GM23248 (cell line): Measurements from ENCODE around the gene AK9. TPM values are rescaled to one million over a fixed set of nuclear protein-coding genes. Genes with fewer than 3 reads are reported as not detected.

Source experiments
- DNase-seq: peaks from one replicate; pipeline ENCODE4 v3.0.0-alpha.2; 2015
- H2AFZ ChIP-seq: fragments of 200-600 bp; sonication (generic); 2 replicates; pipeline ENCODE4 v1.6.1; 2016; ENCODE audit warnings: antibody characterized with exemption
- H3F3A ChIP-seq: fragments of 200-600 bp; sonication (generic); 2 replicates; pipeline ENCODE4 v1.6.1; 2016; ENCODE audit warnings: mild to moderate bottlenecking, antibody characterized with exemption, mixed run types; ENCODE audit not compliant: insufficient read depth
- H3K27ac ChIP-seq: fragments of 200-600 bp; sonication (generic); 2 replicates; pipeline ENCODE4 v1.5.1; 2016; ENCODE audit warnings: mild to moderate bottlenecking
- H3K27me3 ChIP-seq: fragments of 200-600 bp; sonication (generic); replicated peaks from 2 replicates; pipeline ENCODE4 v1.6.1; 2016; ENCODE audit warnings: mild to moderate bottlenecking; ENCODE audit not compliant: insufficient read depth
- H3K36me3 ChIP-seq: fragments of 200-600 bp; sonication (generic); 2 replicates; pipeline ENCODE4 v1.6.1; 2016; ENCODE audit warnings: low read depth, mild to moderate bottlenecking
- H3K4me1 ChIP-seq: fragments of 200-600 bp; sonication (generic); 2 replicates; pipeline ENCODE4 v1.6.1; 2016; ENCODE audit warnings: mild to moderate bottlenecking; ENCODE audit not compliant: insufficient read depth
- H3K4me2 ChIP-seq: fragments of 200-600 bp; sonication (generic); one replicate; pipeline ENCODE4 v1.6.1; 2016; ENCODE audit warnings: mild to moderate bottlenecking; ENCODE audit not compliant: unreplicated experiment
- H3K4me3 ChIP-seq: fragments of 200-600 bp; sonication (generic); 2 replicates; pipeline ENCODE4 v1.5.1; 2016; ENCODE audit warnings: mild to moderate bottlenecking
- H3K79me2 ChIP-seq: fragments of 200-600 bp; sonication (generic); 2 replicates; pipeline ENCODE4 v1.6.1; 2016; ENCODE audit warnings: mild to moderate bottlenecking; ENCODE audit not compliant: insufficient read depth
- H3K9ac ChIP-seq: fragments of 200-600 bp; sonication (generic); 2 replicates; pipeline ENCODE4 v1.6.1; 2016; ENCODE audit warnings: mild to moderate bottlenecking
- H3K9me2 ChIP-seq: fragments of 200-600 bp; sonication (generic); 2 replicates; pipeline ENCODE4 v1.6.1; 2016; ENCODE audit warnings: mixed run types, mild to moderate bottlenecking, moderate library complexity; ENCODE audit not compliant: insufficient read depth
- H3K9me3 ChIP-seq: fragments of 200-600 bp; sonication (generic); one replicate; pipeline ENCODE4 v1.6.1; 2017; ENCODE audit warnings: low read depth
- H4K20me1 ChIP-seq: fragments of 200-600 bp; sonication (generic); 2 replicates; pipeline ENCODE4 v1.6.0; 2016; ENCODE audit not compliant: insufficient read depth
- EZH2 ChIP-seq: fragments of 200-600 bp; sonication (generic); IDR thresholded peaks from 2 replicates; pipeline ENCODE4 v1.6.1; 2018; ENCODE audit warnings: antibody characterized with exemption, mild to moderate bottlenecking; ENCODE audit not compliant: insufficient read depth, poor library complexity, severe bottlenecking
- EZH2phosphoT487 ChIP-seq: fragments of 200-600 bp; sonication (generic); IDR thresholded peaks from 2 replicates; pipeline ENCODE4 v1.6.1; 2018; ENCODE audit warnings: antibody characterized with exemption, moderate library complexity, mild to moderate bottlenecking, low read depth; ENCODE audit not compliant: insufficient read depth
- WGBS, 2 experiments: methylation state at CpG; one replicate each; pipeline ENCODE4 v1.1.6; 2015 to 2017; ENCODE audit warnings: low lambda C conversion rate in 2 of 2, low coverage in 1 of 2; ENCODE audit errors: missing lambda C conversion rate in 2 of 2; 5-methylcytosine and 5-hydroxymethylcytosine counted together
- in situ Hi-C: fragments of 300-500 bp; cut with MboI; formaldehyde crosslinking; loops from 2 replicates; pipeline ENCODE4 v1.15.0; 2020
- polyA plus RNA-seq: library from polyadenylated mRNA; unstranded; fragments of >200 nt; fragmentation: Nextera tagmentation; extraction: Ambion mirVana; gene quantifications from 2 replicates; pipeline ENCODE4 v1.2.1, GENCODE V29; 2016
- total RNA-seq: library from RNA; depleted of rRNA; stranded (reverse); fragments of >200 nt; shearing (Covaris generic); gene quantifications from 2 replicates; pipeline ENCODE4 v1.2.3, GENCODE V29; 2014

AK9 gene
- total and polyA plus RNA-seq, 2 experiments from 2014 or later = 3.6 to 7.2 TPM

DNA sequence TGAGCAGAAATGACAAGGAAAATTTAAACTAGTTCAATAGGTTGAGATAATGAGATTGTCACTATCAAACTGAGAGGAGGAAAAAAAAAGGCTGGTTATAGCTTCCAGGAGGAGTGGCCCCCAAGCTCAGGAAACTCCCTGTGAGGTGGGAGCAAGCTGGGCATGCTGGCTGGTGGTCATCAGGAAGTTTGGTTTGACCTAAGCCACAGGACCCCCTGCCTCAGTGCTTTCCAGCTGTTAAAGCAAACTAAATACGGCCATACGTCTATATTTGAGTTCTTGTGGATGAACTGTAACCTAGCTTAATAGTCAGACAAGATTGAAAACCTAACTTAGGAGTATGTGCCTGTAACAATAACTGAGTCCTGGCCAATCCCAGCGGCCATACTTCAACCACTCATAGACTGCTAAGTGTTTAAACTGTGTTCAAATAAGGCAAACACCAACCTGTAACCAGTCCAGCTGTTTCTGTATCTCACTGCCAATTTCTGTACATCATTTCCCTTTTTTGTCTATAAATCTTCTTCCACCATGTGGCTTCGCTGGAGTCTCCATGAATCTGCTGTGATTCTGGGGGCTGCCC is 183.4 kb downstream of the AK9 start:
- H3K79me2 ChIP-seq = no peaks in the 10 kb centered on the region
- no peaks in the 10 kb centered on the region for H3K9me3 ChIP-seq
- WGBS, 2 experiments = 58 to 62% methylated on average over 4 of the region's 4 CpGs
- H4K20me1 ChIP-seq = no peaks in the 10 kb centered on the region
- H3K27ac ChIP-seq = no peak overlapping the region
- in situ Hi-C loops = no loop called here
- no peak overlapping the region for H3K9ac ChIP-seq
- H3K4me2 ChIP-seq = no peak overlapping the region
- no peaks in the 10 kb centered on the region for H3K27me3 ChIP-seq
- H3K4me1 ChIP-seq = peaks cover 8% of the 10 kb centered on the region; the same call in 1 of the 2 replicates
- TF ChIP-seq EZH2phosphoT487 (no peak), EZH2 (no peak)
- H3K4me3 ChIP-seq = no peak overlapping the region
- no peak overlapping the region for H2AFZ ChIP-seq
- no peaks in the 10 kb centered on the region for H3F3A ChIP-seq
- DNase-seq = no peak
- no peaks in the 10 kb centered on the region for H3K9me2 ChIP-seq
- no peaks in the 10 kb centered on the region for H3K36me3 ChIP-seq

- no peaks in the 10 kb centered on the region for H3K27me3 ChIP-seq
- H3K36me3 ChIP-seq = no peaks in the 10 kb centered on the region
- no peak overlapping the region for H3K27ac ChIP-seq
- H3K9ac ChIP-seq = no peak overlapping the region
- H3K9me3 ChIP-seq = no peaks in the 10 kb centered on the region
- H3K4me2 ChIP-seq = no peak overlapping the region
- H3F3A ChIP-seq = no peaks in the 10 kb centered on the region
- TF ChIP-seq EZH2phosphoT487 = no peak
- H3K4me1 ChIP-seq = peaks cover 8% of the 10 kb centered on the region; the same call in 1 of the 2 replicates
- 76 to 84% methylated on average over 2 of the region's 2 CpGs for WGBS, 2 experiments
- no peaks in the 10 kb centered on the region for H3K79me2 ChIP-seq
- no peak for DNase-seq
- H3K9me2 ChIP-seq = no peaks in the 10 kb centered on the region
- in situ Hi-C loops = no loop called here
- H2AFZ ChIP-seq = no peak overlapping the region
- H4K20me1 ChIP-seq = no peaks in the 10 kb centered on the region
- no peak overlapping the region for H3K4me3 ChIP-seq
Observed at GRCh38 chr6:109506841-109507240, 184.2 kb downstream of the AK9 start.

- WGBS, 2 experiments = 67 to 72% methylated on average over 2 of the region's 2 CpGs
- Histone ChIP-seq H3K27me3 (no peaks in the 10 kb centered on the region), H3K4me1 (peaks cover 8% of the 10 kb centered on the region; the same call in 1 of the 2 replicates), H4K20me1 (no peaks in the 10 kb centered on the region), H2AFZ (no peak overlapping the region), H3K9me3 (no peaks in the 10 kb centered on the region), H3K4me2 (no peak overlapping the region), H3F3A (no peaks in the 10 kb centered on the region), H3K36me3 (no peaks in the 10 kb centered on the region), H3K9me2 (no peaks in the 10 kb centered on the region), H3K9ac (no peak overlapping the region), H3K27ac (no peak overlapping the region), H3K79me2 (no peaks in the 10 kb centered on the region), H3K4me3 (no peak overlapping the region)
- in situ Hi-C loops = no loop called here
- TF ChIP-seq EZH2phosphoT487 = no peak
- no peak for TF ChIP-seq EZH2
- DNase-seq = no peak
Observed at GRCh38 chr6:109506314-109506713, 184.7 kb downstream of the AK9 start.

- TF ChIP-seq EZH2phosphoT487 (no peak), EZH2 (no peak)
- Histone ChIP-seq H2AFZ (no peak overlapping the region), H3K79me2 (no peaks in the 10 kb centered on the region), H4K20me1 (no peaks in the 10 kb centered on the region), H3K27me3 (no peaks in the 10 kb centered on the region), H3K9ac (no peak overlapping the region), H3K4me2 (no peak overlapping the region), H3F3A (no peaks in the 10 kb centered on the region), H3K9me3 (no peaks in the 10 kb centered on the region), H3K4me1 (peaks cover 8% of the 10 kb centered on the region; the same call in 1 of the 2 replicates), H3K9me2 (no peaks in the 10 kb centered on the region), H3K4me3 (no peak overlapping the region), H3K27ac (no peak overlapping the region), H3K36me3 (no peaks in the 10 kb centered on the region)
- 48 to 50% methylated on average over 10 of the region's 10 CpGs for WGBS, 2 experiments
- DNase-seq = no peak
- in situ Hi-C loops = no loop called here
Observed at GRCh38 chr6:109503327-109504224, 187.4 kb downstream of the AK9 start.
